Prostate gland (tissue), 2 donors: ENCODE measurements around the gene NUTM2D.
"Not testable (repeated sequence)": the region's sequence is repeated elsewhere in the genome, so short reads cannot be mapped to it uniquely, and the experiment has no call there.

Experiments used
- CTCF ChIP-seq, 4 experiments: fragments of 200-600 bp in 2 of 4; fragments of 450-650 bp in 2 of 4; sonication (generic) in 2 of 4; IDR thresholded peaks; 1 replicate in 3 of 4; 2 replicates in 1 of 4; pipeline ENCODE4 v1.5.1; 2016 to 2019; ENCODE audit warnings: antibody characterized with exemption in 4 of 4, mild to moderate bottlenecking in 2 of 4, moderate library complexity in 2 of 4
- POLR2A ChIP-seq: fragments of 450-650 bp; IDR thresholded peaks from one replicate; pipeline ENCODE4 v1.6.1; 2016; ENCODE audit warnings: antibody characterized with exemption, mild to moderate bottlenecking

GRCh38 chr10:87311521-87311920 is 46.0 kb upstream of the NUTM2D start:
- TF ChIP-seq CTCF (IDR thresholded peaks at IDR 0.05); POLR2A: not testable (repeated sequence)
